Loucy (cell line): ENCODE measurements around the gene TTLL7.

ENCODE experiments used
- EZH2phosphoT487 ChIP-seq: fragments of 200-600 bp; IDR thresholded peaks from 2 replicates; pipeline ENCODE4 v1.6.1; 2018; ENCODE audit warnings: antibody characterized with exemption, mild to moderate bottlenecking, moderate library complexity, borderline replicate concordance
- TF ChIP-seq, protein P1 (sequence below): fragments of 200-600 bp; sonication (generic); conservative IDR thresholded peaks from 2 replicates; pipeline ENCODE4 v1.5.1; 2014; ENCODE audit warnings: mild to moderate bottlenecking, antibody characterized with exemption, low read length

DNA sequence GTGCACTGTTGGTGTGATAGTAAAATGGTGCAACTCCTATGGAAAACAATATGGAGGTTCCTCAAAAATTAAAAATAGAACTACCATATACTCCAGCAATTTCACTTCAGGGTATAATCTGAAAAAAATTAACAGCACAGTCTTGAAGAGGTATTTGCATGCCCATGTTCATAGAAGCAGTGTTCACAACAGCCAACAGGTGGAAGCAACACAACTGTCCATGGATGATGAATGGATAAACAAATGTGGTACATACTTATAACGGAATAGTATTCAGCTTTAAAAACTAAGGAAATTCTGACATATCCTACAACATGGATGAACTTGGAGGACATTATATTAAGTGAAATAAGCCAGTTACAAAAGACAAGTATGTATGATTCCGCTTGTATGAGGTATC lies 8.2 kb downstream of the TTLL7 start:
- TF ChIP-seq, protein P1, sequence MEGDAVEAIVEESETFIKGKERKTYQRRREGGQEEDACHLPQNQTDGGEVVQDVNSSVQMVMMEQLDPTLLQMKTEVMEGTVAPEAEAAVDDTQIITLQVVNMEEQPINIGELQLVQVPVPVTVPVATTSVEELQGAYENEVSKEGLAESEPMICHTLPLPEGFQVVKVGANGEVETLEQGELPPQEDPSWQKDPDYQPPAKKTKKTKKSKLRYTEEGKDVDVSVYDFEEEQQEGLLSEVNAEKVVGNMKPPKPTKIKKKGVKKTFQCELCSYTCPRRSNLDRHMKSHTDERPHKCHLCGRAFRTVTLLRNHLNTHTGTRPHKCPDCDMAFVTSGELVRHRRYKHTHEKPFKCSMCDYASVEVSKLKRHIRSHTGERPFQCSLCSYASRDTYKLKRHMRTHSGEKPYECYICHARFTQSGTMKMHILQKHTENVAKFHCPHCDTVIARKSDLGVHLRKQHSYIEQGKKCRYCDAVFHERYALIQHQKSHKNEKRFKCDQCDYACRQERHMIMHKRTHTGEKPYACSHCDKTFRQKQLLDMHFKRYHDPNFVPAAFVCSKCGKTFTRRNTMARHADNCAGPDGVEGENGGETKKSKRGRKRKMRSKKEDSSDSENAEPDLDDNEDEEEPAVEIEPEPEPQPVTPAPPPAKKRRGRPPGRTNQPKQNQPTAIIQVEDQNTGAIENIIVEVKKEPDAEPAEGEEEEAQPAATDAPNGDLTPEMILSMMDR: peak; percentile 35; the same call in 1 of the 2 replicates
- no peak for TF ChIP-seq EZH2phosphoT487
